T-helper 1 cell treated with Interleukin-12 subunit alpha and Interleukin-12 subunit beta and Interleukin-4 antibody, amounts not matched to agents 30 μg/mL and 1 μg/mL, for 36 hours (primary cell): ENCODE results near the gene CADPS.

Source experiments
- H3K27ac Mint-ChIP-seq: one replicate; pipeline ENCODE4 v1.8.0; 2021; ENCODE audit warnings: mild to moderate bottlenecking, mixed read lengths
- H3K27me3 Mint-ChIP-seq: one replicate; pipeline ENCODE4 v1.8.0; 2021; ENCODE audit warnings: low read depth, mixed read lengths
- H3K36me3 Mint-ChIP-seq: one replicate; pipeline ENCODE4 v1.8.0; 2021; ENCODE audit warnings: low read depth, mixed read lengths
- H3K4me1 Mint-ChIP-seq: one replicate; pipeline ENCODE4 v1.8.0; 2021; ENCODE audit warnings: low read depth, mixed read lengths
- H3K4me3 Mint-ChIP-seq: one replicate; pipeline ENCODE4 v1.8.0; 2021; ENCODE audit warnings: mild to moderate bottlenecking, moderate library complexity, mixed read lengths
- H3K9me3 Mint-ChIP-seq: one replicate; pipeline ENCODE4 v1.8.0; 2021; ENCODE audit warnings: mixed read lengths

The CADPS gene

GRCh38 chr3:62493109-62493801 lies 382.0 kb downstream of the CADPS start:
- no peaks in the 10 kb centered on the region for H3K27me3 Mint-ChIP-seq
- no peak overlapping the region for H3K27ac Mint-ChIP-seq
- no peaks in the 10 kb centered on the region for H3K4me1 Mint-ChIP-seq
- H3K36me3 Mint-ChIP-seq, result no peaks in the 10 kb centered on the region
- H3K4me3 Mint-ChIP-seq, result no peak overlapping the region
- H3K9me3 Mint-ChIP-seq, result no peaks in the 10 kb centered on the region

GRCh38 chr3:62482961-62483360 lies 392.3 kb downstream of the CADPS start:
- Mint-ChIP-seq H3K27ac (no peak overlapping the region), H3K9me3 (no peaks in the 10 kb centered on the region), H3K36me3 (no peaks in the 10 kb centered on the region), H3K4me1 (no peaks in the 10 kb centered on the region), H3K27me3 (no peaks in the 10 kb centered on the region), H3K4me3 (no peak overlapping the region)

GRCh38 chr3:62481962-62482361 lies 393.3 kb downstream of the CADPS start:
- H3K9me3 Mint-ChIP-seq, result no peaks in the 10 kb centered on the region
- H3K4me3 Mint-ChIP-seq, result no peak overlapping the region
- no peak overlapping the region for H3K27ac Mint-ChIP-seq
- H3K27me3 Mint-ChIP-seq, result no peaks in the 10 kb centered on the region
- no peaks in the 10 kb centered on the region for H3K4me1 Mint-ChIP-seq
- H3K36me3 Mint-ChIP-seq, result no peaks in the 10 kb centered on the region

- H3K4me1 Mint-ChIP-seq, result no peaks in the 10 kb centered on the region
- H3K27me3 Mint-ChIP-seq, result no peaks in the 10 kb centered on the region
- H3K36me3 Mint-ChIP-seq, result no peaks in the 10 kb centered on the region
- H3K4me3 Mint-ChIP-seq, result no peak overlapping the region
- H3K27ac Mint-ChIP-seq, result no peak overlapping the region
- no peaks in the 10 kb centered on the region for H3K9me3 Mint-ChIP-seq
Observed at GRCh38 chr3:62480056-62480455, 395.2 kb downstream of the CADPS start.

GRCh38 chr3:62479326-62479725 lies 395.9 kb downstream of the CADPS start:
- no peak overlapping the region for H3K27ac Mint-ChIP-seq
- no peaks in the 10 kb centered on the region for H3K27me3 Mint-ChIP-seq
- H3K36me3 Mint-ChIP-seq, result no peaks in the 10 kb centered on the region
- H3K9me3 Mint-ChIP-seq, result no peaks in the 10 kb centered on the region
- H3K4me1 Mint-ChIP-seq, result no peaks in the 10 kb centered on the region
- no peak overlapping the region for H3K4me3 Mint-ChIP-seq

GRCh38 chr3:62475306-62475705 lies 399.9 kb downstream of the CADPS start:
- Mint-ChIP-seq H3K4me3 (no peak overlapping the region), H3K27ac (no peak overlapping the region), H3K27me3 (no peaks in the 10 kb centered on the region), H3K4me1 (no peaks in the 10 kb centered on the region), H3K36me3 (no peaks in the 10 kb centered on the region), H3K9me3 (no peaks in the 10 kb centered on the region)

- Mint-ChIP-seq H3K27me3 (peaks cover 3% of the 10 kb centered on the region), H3K27ac (no peak overlapping the region), H3K9me3 (no peaks in the 10 kb centered on the region), H3K4me3 (no peak overlapping the region), H3K4me1 (no peaks in the 10 kb centered on the region), H3K36me3 (no peaks in the 10 kb centered on the region)
Observed at GRCh38 chr3:62467966-62468722, 407.1 kb downstream of the CADPS start.

- H3K27ac Mint-ChIP-seq, result no peak overlapping the region
- peaks cover 3% of the 10 kb centered on the region for H3K27me3 Mint-ChIP-seq
- no peaks in the 10 kb centered on the region for H3K36me3 Mint-ChIP-seq
- H3K4me1 Mint-ChIP-seq, result no peaks in the 10 kb centered on the region
- H3K4me3 Mint-ChIP-seq, result no peak overlapping the region
- no peaks in the 10 kb centered on the region for H3K9me3 Mint-ChIP-seq
Observed at GRCh38 chr3:62462788-62463187, 412.4 kb downstream of the CADPS start.

- H3K4me3 Mint-ChIP-seq, result no peak overlapping the region
Observed at GRCh38 chr3:62462104-62462762, 413.0 kb downstream of the CADPS start.

GRCh38 chr3:62454916-62455315 lies 420.3 kb downstream of the CADPS start:
- Mint-ChIP-seq H3K4me3 (no peak overlapping the region), H3K27me3 (no peaks in the 10 kb centered on the region), H3K27ac (no peak overlapping the region), H3K36me3 (no peaks in the 10 kb centered on the region), H3K4me1 (peaks cover 4% of the 10 kb centered on the region), H3K9me3 (peaks cover 4% of the 10 kb centered on the region)

More at GRCh38 chr3:62462104-62462762, 413.0 kb downstream of the CADPS start:
- Mint-ChIP-seq H3K4me1 (no peaks in the 10 kb centered on the region), H3K9me3 (peaks cover 4% of the 10 kb centered on the region), H3K27me3 (peaks cover 3% of the 10 kb centered on the region), H3K27ac (no peak overlapping the region), H3K36me3 (no peaks in the 10 kb centered on the region)

- Mint-ChIP-seq H3K4me3 (no peak overlapping the region), H3K36me3 (no peaks in the 10 kb centered on the region), H3K4me1 (peaks cover 4% of the 10 kb centered on the region), H3K9me3 (peaks cover 4% of the 10 kb centered on the region), H3K27ac (no peak overlapping the region), H3K27me3 (no peaks in the 10 kb centered on the region)
Observed at GRCh38 chr3:62453448-62453847, 421.8 kb downstream of the CADPS start.

GRCh38 chr3:62451211-62451887 lies 423.9 kb downstream of the CADPS start:
- Mint-ChIP-seq H3K27me3 (no peaks in the 10 kb centered on the region), H3K9me3 (no peaks in the 10 kb centered on the region), H3K4me3 (no peak overlapping the region), H3K27ac (no peak overlapping the region), H3K36me3 (no peaks in the 10 kb centered on the region), H3K4me1 (peaks cover 8% of the 10 kb centered on the region)

GRCh38 chr3:62446337-62446940 lies 428.8 kb downstream of the CADPS start:
- Mint-ChIP-seq H3K4me3 (no peak overlapping the region), H3K9me3 (peaks cover 16% of the 10 kb centered on the region), H3K27me3 (no peaks in the 10 kb centered on the region), H3K27ac (no peak overlapping the region), H3K36me3 (no peaks in the 10 kb centered on the region), H3K4me1 (peaks cover 16% of the 10 kb centered on the region)

- peaks cover 16% of the 10 kb centered on the region for H3K4me1 Mint-ChIP-seq
- H3K4me3 Mint-ChIP-seq, result no peak overlapping the region
- peaks cover 5% of the 10 kb centered on the region for H3K27me3 Mint-ChIP-seq
- H3K27ac Mint-ChIP-seq, result peak overlapping the region; percentile 26
- no peaks in the 10 kb centered on the region for H3K36me3 Mint-ChIP-seq
- peaks cover 16% of the 10 kb centered on the region for H3K9me3 Mint-ChIP-seq
Observed at GRCh38 chr3:62445275-62445674, 429.9 kb downstream of the CADPS start.
